Stimulated activated CD4-positive, alpha-beta T cell treated with anti-CD3 and anti-CD28 coated beads, Interleukin-12 subunit alpha, Interleukin-12 subunit beta, amount 100 ng/mL, for 4 hours (primary cell): ENCODE results near the gene ZCCHC17.

Experiments
- DNase-seq: peaks from one replicate; pipeline ENCODE4 v3.0.0-alpha.2; 2020

ZCCHC17 gene

DNA sequence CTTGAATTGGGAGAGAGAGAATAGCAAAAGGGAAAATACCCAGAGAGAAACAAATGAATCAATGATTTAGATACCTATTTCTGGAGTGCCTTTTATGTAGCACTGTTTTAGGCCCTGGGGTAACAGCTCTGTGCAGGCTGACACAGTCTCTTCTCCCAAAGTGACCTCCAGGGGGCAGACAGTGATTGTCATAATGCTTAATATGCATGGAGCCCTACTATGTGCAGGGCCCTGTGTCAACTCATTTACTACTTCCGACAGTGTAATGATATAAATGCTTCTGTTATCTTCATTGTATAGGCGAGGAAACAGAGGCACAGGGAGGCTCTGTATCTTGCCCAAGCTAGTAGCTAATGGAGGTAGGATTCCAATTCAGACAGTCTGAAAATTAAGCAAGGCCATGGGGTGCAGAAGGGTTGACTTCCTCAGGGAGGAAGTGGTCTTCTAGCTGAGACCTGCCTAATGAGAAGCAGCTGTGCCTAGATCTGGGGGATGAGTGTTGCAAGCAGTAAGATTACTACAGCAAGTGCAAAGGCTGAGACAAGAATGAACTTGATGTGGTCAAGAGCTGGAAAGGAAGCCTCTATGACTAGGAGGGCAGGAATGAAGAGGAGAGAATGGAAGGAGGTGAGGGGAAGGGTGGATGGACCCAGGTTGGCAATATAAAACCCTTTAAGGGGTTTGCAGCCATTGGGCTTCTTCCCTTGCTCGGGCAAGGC is 100.0 kb downstream of the ZCCHC17 start:
- DNase-seq: no peak

DNA sequence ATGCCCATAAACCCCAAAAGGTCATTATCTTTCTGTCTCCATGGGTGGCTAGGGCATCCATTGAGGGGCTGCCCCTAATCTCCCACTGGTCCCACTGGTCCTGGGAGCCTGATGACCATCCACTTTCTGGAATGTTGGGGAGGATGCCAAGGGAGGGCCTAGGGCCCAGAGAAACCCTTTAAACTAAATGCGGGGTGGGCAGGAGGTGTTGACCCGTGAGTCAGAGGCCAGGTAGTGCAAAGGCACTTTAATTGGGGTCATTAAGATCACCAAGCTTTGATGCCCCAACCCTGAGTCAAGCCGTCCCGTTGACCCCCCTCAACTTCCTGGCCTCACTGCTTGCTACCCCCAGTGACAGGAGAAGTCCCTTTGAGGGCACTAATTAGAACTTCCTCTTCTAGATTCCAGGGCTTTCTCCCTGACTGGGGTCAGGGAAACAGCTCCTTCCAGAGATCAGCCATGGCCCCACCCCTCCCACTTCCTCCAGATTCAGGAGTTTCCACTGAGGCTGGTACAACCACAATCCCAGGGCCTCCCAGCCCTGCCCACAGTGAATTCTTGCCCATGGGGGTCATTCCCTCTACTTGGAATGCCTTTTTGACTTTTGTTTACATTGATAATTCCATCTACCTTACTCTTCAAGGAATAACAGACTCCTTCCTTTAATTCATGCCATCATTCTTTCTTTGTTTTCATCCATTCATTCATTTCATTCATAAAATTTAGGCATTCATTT is 100.7 kb downstream of the ZCCHC17 start:
- no peak for DNase-seq

DNA sequence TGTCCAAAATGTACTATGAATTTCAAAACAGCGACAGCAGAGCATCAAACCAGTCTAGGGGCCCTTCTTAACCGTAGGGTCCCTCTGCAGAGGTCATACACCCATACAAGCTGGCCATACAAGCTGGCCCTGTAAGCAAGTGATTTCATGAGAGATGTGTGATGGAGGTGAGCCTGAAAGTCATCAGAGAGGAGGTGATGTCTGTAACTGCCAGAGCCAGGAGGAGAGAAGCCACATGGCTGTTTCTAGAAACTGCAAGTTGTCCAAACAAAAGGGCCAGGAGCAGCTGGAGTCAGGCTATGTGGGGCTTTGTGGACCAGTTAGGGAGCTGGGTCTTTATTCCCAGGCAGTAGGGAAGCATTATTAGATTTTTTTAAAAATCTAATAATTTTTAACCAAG is 101.4 kb downstream of the ZCCHC17 start:
- DNase-seq: no peak

DNA sequence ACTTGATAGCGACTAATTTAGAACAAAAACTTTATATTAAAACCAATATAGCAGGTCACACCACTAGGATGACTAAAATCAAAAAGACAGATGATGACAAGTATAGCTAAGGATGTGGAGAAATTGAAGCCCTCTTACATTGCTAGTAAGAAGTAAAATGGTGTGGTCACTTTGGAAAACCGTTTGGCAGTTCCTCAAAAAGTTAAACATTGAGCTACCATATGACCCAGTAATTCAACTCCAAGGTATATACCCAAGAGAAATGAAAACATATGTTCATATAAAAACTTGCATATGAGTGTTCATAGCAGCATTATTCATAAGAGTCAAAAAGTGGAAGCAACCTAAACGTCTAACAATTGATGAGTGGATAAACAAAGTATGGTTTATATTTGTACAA is 103.1 kb downstream of the ZCCHC17 start:
- DNase-seq: no peak

DNA sequence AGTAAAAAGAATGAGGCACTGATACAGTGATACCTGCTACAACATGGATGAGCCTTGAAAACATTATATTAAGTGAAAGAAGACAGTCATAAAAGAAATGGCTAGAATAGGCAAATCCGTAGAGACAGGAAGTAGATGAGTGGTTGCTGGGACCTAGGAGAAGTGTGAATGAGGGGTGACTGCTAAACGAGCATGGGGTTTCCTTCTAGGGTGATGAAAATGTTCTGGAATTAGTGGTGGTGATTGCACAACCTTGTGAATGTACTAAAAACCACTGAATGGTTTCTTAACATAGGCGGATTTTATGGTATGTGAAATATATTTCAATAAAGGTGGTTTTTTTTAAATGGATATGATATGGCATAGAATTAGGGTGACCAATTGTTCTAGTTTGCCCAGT is 103.6 kb downstream of the ZCCHC17 start:
- DNase-seq: no peak

DNA sequence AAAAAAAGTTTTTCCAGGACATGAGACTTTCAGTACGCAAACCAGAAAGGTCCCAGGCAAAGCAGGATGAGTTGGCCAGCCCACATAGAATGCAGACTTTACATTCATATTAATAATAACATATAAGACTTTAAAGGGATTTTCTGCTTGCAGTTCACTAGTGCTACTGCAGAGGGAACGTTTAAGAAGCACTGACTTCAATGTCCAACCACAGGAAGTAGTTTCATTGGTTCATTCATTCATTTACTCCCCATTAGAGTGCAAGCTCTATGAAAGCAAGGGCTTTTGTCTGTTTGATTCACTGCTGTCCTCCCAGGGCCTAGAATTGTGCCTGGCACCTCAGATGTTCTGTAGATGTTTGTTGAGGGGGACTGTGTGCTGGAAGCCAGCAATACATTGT is 104.4 kb downstream of the ZCCHC17 start:
- DNase-seq: no peak

DNA sequence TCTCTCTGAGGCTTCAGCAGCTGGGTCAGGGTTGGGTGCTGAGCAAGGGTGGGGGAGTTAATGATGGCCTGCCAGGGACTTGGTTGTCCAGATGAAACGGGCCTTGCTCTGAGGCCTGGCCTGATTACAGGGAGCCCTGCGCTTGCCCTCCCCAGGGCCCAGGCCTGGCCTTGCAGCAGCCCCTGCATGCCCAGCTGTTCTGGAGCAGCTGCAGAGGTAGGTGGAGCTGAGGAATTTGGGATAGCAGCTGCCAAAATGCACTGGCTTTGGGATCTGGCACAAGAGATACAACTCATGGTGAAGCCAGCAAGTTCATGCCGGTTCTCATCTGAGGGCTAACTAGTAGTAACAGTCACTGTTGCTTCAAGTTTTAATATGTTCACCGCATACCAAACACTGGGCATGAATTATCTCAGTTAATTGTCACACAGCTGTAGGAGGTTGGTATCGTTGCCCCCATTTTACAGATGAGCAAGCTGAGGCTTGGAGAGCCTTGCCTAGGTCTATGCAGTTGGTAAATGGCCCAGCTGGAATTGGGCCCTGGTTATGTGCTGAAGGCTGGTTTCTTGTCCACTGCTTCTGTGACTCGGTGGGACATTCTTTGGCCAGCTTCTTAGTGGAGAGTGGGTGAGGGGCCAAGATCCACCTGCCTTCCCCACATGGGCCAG is 108.9 kb downstream of the ZCCHC17 start:
- no peak for DNase-seq

DNA sequence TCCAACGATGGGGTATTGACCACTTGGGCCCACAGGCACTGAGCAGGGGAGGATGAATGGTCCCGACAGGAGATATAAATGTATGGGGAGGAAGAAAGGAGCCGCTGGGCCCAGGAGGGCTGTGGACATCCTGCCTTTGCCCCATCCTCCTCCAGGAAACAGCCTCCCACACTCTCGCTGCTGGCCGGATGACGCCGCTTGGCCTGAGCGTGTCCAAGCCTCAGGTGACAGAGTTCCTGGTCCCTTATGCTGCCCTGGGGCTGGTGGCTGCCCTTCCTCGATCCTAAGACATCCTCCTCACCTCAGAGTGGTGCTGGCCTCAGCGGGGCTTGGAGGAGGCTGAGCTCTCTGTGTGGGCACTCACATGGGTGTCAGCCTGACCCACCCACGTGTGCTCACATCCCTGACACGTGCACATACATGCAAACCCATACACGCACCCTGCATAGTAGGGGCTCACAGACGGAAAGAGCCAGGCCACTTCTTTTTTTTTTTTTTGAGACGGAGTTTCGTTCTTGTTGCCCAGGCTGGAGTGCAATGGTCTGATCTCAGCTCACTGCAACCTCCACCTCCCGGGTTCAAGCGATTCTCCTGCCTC is 110.3 kb downstream of the ZCCHC17 start:
- DNase-seq: no peak

DNA sequence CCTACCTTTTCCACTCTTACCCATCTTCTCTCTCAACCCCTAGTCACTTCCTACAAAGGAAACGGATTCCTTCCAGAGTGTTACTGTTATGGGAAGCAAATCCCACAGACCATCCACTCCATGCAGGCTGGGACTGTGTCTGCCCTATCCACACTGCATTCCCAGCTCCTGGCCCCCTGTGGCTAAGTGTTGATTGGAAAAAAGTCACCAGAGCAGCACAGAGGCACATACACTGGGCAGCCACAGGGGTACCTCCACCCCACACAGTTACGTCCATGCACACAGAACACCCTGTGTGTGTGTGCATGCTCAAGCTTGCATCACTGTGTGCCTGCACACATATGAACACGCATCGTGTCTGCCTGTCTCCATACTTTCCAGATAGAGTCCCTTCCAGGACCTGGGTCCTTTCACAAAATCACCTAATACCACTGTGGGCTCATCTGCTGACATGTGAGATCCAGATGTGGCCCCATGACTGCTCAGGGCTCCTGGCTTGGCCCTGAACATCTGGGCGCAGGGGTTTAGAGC is 112.0 kb downstream of the ZCCHC17 start:
- no peak for DNase-seq

DNA sequence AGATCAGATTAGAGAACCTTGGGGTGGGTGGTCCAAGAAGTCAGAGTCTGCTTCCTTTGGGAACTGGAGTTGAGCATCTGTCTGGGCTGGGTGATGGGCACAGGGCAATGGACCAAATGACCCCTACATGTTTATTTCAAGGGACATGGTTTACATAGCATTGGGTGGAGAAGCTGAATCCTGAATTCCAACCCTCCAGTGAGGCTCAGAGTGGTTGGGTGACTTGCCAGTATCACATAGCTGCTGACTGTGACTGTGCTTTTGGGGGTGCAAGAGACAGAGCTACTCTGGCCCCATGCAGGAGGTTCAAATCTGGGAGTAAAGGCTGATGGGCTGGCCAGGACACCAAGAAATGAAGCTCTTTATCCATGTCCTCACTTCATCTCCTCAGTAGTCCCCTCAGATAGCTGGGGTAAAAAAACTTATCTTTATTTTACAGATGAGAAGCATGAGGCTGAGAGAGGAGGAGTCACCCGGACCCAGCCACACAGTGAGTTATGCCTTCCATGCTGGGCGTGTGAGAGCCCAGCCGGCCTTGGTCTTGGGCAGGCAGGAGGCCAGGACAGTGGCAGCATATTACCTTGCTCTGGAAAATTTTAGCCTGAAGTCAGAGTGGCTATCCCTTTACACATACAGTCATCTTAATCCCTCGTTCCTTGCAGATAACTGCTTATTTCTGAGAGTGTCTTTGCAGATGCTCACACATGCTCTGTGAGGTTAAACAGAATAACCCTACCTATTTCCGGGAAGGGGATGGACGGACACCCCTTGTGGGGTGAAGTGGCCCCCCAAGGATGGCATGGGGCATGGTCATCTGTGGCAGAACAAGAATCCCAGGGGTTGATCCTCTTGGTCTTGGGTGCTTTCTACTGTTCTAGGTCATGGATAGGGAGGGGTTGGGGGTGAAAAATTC is 113.4 kb downstream of the ZCCHC17 start:
- DNase-seq: no peak

DNA sequence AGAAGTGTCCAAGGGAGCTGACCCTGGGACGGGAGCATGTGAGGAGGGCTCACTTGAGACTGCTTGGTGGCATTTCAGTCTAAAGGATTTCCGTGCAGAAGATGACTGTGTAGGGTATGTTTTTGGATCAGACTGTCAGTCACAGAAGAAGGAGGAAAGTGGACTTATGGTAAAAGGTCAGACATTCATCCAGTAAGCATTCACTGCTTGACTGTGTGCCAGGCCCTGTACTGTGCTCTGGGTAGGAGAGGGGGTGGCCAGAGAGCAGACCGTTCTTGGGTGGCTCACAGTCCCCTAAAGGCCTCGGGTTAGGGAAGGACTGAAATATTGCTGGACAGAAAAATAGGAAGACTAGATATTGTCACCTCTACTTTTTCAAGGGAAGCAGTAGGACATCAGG is 114.0 kb downstream of the ZCCHC17 start:
- DNase-seq: no peak

DNA sequence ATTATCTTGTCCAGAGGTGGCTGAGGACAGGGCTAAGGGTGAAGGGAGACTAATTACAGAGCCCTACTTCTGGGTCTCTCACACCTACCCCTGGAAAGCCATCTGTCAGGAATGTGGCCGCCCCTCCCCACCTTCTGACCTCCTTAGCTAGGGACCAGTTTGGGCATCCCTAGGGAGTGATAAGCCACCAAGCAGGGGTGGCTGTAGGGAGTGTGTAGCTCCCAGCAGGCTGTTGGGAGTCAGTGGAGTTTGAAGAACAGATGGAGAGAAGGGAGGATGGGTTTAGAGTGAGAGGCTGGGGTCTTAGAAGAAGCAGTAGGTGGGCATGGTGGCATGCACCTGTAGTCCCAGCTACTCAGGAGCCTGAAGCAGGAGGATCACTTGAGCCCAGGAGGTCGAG is 115.4 kb downstream of the ZCCHC17 start:
- no peak for DNase-seq

DNA sequence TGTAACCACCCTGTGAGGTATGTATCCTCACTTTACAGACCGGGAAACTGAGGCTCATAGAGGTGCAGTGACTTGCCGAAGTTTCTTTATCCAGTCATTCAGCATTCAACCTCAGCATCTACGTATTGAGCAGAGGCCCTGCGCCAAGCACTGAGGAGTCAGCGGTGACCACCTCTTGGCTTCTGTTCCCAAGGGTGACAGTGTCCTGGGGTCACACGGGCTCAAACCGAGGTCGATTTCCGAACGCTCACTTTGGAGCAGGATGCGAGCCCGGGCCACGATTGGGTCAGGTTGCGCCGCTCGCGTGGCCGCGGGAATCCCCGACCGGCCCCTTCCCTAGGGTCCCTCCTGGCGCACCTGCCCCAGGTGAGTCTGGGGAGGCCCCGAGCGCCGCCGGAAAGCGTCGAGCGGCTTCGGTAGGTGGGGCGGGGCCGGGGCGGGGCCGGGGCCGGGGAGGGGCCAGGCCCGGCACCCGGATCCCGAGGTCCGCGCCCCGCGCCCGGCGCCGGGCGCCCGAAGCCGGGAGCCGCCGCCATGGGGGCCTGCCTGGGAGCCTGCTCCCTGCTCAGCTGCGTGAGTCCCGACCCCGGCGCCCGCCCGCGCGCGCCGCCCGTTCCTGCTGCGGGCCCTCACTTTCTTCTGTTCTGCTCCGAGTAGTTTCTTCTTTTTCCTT is 116.0 kb downstream of the ZCCHC17 start, which contains the start of gene SERINC2:
TSS of gene SERINC2 (plus strand) at position 482 of the 673 bp plus-strand sequence. CDS start at position 535, 53 bp downstream.
- DNase-seq: peak; percentile 30

DNA sequence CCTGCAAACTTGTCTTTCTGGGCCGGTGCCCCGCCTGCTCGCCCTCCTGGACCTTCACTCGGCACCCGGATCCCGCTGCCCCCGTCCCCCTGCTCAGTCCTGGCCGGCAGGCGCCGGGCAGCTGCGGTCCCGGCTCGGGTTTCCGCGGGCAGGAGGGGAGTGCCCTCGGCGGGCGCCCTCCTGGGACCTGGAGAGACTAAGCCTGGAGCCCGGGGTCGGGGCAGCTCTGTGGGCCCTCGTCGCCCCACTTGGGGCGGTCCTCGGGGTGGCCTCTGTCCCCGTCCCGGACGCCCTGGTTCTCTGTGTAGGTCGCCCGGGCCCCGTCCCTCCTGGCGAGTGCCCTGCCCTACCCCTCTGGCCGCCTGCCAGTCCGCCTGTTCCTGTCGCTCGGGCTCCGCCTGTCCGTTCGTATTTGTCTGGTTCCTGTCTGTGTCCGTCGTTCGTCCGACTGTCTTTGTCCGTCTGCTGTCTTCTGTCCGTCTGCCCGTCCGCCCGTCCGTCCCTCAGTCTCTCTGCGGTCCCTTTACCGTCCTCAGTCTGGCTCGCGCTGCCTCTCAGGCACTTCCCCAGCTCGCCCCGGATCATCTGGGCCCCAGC is 116.7 kb downstream of the ZCCHC17 start:
- peak; percentile 25 for DNase-seq
